GM19238 (cell line): ENCODE measurements around the gene KRTAP1-1.
"Not testable (repeated sequence)": the region's sequence is repeated elsewhere in the genome, so short reads cannot be mapped to it uniquely, and the experiment has no call there.

ENCODE experiments used
- DNase-seq: peaks from one replicate; pipeline ENCODE4 v3.0.0; 2011; ENCODE audit warnings: low spot score; ENCODE audit not compliant: insufficient read length

Gene KRTAP1-1

GRCh38 chr17:41013181-41013580 is 28.1 kb downstream of the KRTAP1-1 start:
- DNase-seq, result no peak

GRCh38 chr17:41012326-41013120 is 28.7 kb downstream of the KRTAP1-1 start:
- no peak for DNase-seq

- DNase-seq, result no peak
Measured at GRCh38 chr17:41010441-41010840, 30.8 kb downstream of the KRTAP1-1 start.

- no peak for DNase-seq
Measured at GRCh38 chr17:41009936-41010335, 31.3 kb downstream of the KRTAP1-1 start.

- DNase-seq, result no peak
Measured at GRCh38 chr17:41009301-41009760, 31.9 kb downstream of the KRTAP1-1 start.

GRCh38 chr17:41008811-41009210 is 32.4 kb downstream of the KRTAP1-1 start, which contains the start of gene KRTAP3-1:
KRTAP3-1 (minus strand) TSS chr17:41009128; CDS start chr17:41009074, 54 bp downstream.
- DNase-seq, result no peak

GRCh38 chr17:41004397-41004796 is 36.9 kb downstream of the KRTAP1-1 start:
- no peak for DNase-seq

GRCh38 chr17:41003926-41004325 is 37.3 kb downstream of the KRTAP1-1 start:
- DNase-seq, result no peak

GRCh38 chr17:41002814-41003213 is 38.4 kb downstream of the KRTAP1-1 start:
- DNase-seq, result no peak

- DNase-seq, result no peak
Measured at GRCh38 chr17:41001795-41002194, 39.5 kb downstream of the KRTAP1-1 start.

GRCh38 chr17:40999563-40999962 is 41.7 kb downstream of the KRTAP1-1 start, which contains the start of gene KRTAP3-2:
KRTAP3-2 (minus strand) TSS chr17:40999906; CDS start chr17:40999853, 53 bp downstream.
- DNase-seq, result not testable (repeated sequence)

- no peak for DNase-seq
Measured at GRCh38 chr17:40997361-40997760, 43.9 kb downstream of the KRTAP1-1 start.

GRCh38 chr17:40996829-40997228 is 44.4 kb downstream of the KRTAP1-1 start:
- no peak for DNase-seq

GRCh38 chr17:40995116-40995515 is 46.1 kb downstream of the KRTAP1-1 start:
- DNase-seq, result no peak

- DNase-seq, result no peak
Measured at GRCh38 chr17:40993839-40994238, 47.4 kb downstream of the KRTAP1-1 start, which contains the start of gene KRTAP3-3. KRTAP3-3 (minus strand) TSS chr17:40994164; CDS start chr17:40994097, 67 bp downstream.

- no peak for DNase-seq
Measured at GRCh38 chr17:40993084-40993483, 48.2 kb downstream of the KRTAP1-1 start.

GRCh38 chr17:40992666-40993065 is 48.6 kb downstream of the KRTAP1-1 start:
- DNase-seq, result no peak
